ENCODE measurements around the gene YIPF1.

DNA sequence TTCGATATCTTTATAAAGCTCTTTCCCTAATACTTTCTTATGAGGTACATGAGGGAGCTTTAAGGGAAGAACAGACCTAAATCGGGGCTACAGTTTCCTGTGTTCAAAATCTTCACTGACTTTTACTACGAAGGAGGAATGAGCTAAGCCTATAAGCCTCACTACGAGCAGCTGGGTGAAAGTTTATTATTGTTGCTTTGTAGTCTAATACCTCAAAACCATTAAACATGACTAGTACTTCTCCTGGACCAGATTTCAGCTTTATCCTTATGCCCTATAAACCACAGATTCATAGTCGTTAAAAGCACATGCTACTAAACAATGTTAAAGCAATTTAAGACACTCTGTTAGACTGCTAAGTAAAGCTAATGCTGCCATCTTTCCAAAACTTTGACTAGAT is 81.7 kb downstream of the YIPF1 start:
- TF ChIP-seq SUZ12 (IDR thresholded peaks at IDR 0.05), result no peak
- TF ChIP-seq CTBP1 (IDR thresholded peaks at IDR 0.05; ENCODE audit: borderline replicate concordance), result no peak
- TF ChIP-seq ELF4 (IDR thresholded peaks at IDR 0.05), result no peak
- TF ChIP-seq TARDBP (IDR thresholded peaks at IDR 0.05), result no peak
- no peak for TF ChIP-seq ZNF384 (IDR thresholded peaks at IDR 0.05)

Measured in HEK293T (cell line).